ENCODE data around the gene VAV3.

The VAV3 gene

DNA sequence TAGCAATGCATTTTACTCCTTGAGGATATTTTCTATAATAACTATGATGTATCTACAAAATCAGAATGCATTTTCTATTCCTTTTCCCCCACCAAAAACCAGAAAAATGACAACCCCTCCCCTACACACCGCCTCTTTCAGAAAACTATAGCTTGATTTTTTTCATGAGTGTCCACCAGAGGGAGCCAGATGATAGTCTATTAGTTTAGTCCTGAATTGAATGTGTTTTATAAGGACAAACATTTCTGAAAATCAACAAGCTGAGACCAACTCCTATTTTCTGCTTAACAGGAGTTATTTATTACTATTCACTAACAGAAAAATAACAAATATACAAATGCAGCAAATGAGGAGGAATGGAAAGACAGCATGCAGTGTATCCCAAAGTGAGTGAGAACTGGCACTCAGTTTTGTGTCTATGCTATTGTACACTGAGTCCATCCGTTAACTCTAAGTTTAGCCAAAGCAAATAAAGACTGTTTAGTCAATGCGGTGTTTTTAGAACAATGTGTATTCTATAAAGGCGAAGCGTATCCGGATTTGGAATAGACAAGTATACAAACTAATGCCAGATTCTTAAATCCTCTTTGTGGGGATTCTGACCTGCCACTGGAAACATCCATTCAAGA, 182.6 kb downstream of the VAV3 start:
- Mint-ChIP-seq H3K4me3 (no peak overlapping the region), H3K36me3 (ENCODE audit: low read depth) (no peaks in the 10 kb centered on the region), H3K27ac (no peak overlapping the region), H3K27me3 (no peaks in the 10 kb centered on the region), H3K9me3 (no peaks in the 10 kb centered on the region), H3K4me1 (peaks cover 47% of the 10 kb centered on the region)
- ATAC-seq = no peak
- DNase-seq = peak; percentile 41

DNA sequence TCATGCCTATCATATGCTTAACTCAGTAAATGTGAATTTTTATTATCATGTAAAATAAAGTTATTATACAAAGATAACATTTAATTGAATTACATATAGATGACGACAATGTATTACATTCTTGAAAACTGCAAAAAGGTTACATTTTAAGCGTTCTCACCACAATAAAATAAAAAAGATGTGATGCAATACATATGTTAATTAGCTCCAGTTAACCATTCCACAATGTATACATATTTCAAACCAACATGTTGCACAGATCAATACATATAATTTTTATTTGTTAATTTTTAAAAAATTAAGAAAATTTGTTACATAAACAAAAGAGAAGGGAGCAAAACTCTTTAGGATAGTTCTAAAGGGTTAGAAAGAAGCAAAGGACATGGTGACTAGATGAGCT, 183.7 kb downstream of the VAV3 start:
- DNase-seq = no peak
- Mint-ChIP-seq H3K4me3 (no peak overlapping the region), H3K27ac (no peak overlapping the region), H3K9me3 (no peaks in the 10 kb centered on the region), H3K4me1 (peaks cover 36% of the 10 kb centered on the region), H3K36me3 (ENCODE audit: low read depth) (no peaks in the 10 kb centered on the region), H3K27me3 (no peaks in the 10 kb centered on the region)
- ATAC-seq = no peak

DNA sequence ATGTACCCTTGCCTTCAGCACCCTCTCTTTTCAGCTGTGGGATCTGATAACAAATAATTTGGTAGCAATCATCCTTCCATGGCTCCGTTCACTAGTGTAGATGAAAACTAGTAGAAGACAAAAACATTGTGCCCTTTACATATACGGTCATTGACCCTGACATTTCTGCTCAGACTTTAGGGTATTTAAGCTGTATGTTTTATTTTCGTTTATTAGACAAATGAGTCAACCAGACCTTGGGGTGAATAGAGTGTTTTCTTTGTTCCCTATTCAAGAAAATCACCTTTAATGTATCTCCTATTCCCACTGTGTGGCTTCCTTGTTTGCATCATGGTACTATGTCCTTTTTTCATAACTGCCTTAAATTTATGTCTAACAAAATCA, 187.3 kb downstream of the VAV3 start:
- Mint-ChIP-seq H3K4me1 (peaks cover 8% of the 10 kb centered on the region), H3K27me3 (no peaks in the 10 kb centered on the region), H3K4me3 (no peak overlapping the region), H3K9me3 (no peaks in the 10 kb centered on the region), H3K27ac (no peak overlapping the region), H3K36me3 (ENCODE audit: low read depth) (peaks cover 1% of the 10 kb centered on the region)
- no peak for DNase-seq
- ATAC-seq = no peak

DNA sequence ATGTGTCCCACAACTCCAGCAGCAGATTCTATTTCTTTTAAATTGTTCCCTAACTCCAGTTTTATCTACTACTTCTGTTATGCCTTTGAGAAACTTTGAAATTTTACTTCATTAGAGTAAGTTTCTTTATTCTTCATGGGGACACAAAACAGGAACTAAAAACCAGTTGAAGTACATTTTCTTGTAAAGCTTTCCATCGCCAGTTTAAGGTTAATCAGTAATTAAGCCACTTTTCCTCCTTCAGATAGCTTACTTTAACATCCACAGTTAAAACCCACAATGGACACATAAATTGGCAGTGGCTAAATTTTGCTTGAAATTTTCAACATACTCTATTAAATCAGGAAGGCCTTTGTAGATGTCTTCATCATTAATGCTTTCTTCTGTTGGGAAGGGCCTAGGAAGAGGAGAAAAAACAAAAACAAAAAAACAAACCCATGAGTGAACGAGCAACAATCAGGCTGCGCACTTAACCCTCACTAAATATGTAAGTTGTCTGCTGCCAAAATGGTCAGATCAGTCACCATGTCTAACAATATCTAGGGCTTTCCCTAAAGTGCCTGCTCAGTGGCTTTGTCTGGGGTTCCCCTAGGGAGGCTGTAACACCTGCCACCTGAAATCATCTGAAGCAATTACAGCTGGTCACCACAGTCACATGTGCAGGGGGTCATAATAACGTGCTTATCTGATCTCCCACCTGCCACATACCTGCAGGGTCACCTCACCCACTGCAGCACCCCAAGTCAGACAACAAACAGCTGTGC, 187.9 kb downstream of the VAV3 start:
- ATAC-seq (peak; percentile 43), DNase-seq (no peak)
- Mint-ChIP-seq H3K27me3 (no peaks in the 10 kb centered on the region), H3K4me3 (no peak overlapping the region), H3K9me3 (no peaks in the 10 kb centered on the region), H3K27ac (no peak overlapping the region), H3K36me3 (ENCODE audit: low read depth) (peaks cover 2% of the 10 kb centered on the region), H3K4me1 (peaks cover 3% of the 10 kb centered on the region)

- Mint-ChIP-seq H3K9me3 (no peaks in the 10 kb centered on the region), H3K4me1 (no peaks in the 10 kb centered on the region), H3K27me3 (no peaks in the 10 kb centered on the region), H3K36me3 (ENCODE audit: low read depth) (peaks cover 16% of the 10 kb centered on the region), H3K4me3 (no peak overlapping the region), H3K27ac (no peak overlapping the region)
- DNase-seq (no peak), ATAC-seq (no peak)
Observed at GRCh38 chr1:107771377-107771776, 193.6 kb downstream of the VAV3 start.

GRCh38 chr1:107767156-107767582, 197.8 kb downstream of the VAV3 start:
- peaks cover 18% of the 10 kb centered on the region for H3K36me3 Mint-ChIP-seq (ENCODE audit: low read depth)
- no peak overlapping the region for H3K4me3 Mint-ChIP-seq
- no peak overlapping the region for H3K27ac Mint-ChIP-seq
- no peaks in the 10 kb centered on the region for H3K4me1 Mint-ChIP-seq
- ATAC-seq (no peak), DNase-seq (no peak)
- H3K27me3 Mint-ChIP-seq = no peaks in the 10 kb centered on the region
- no peaks in the 10 kb centered on the region for H3K9me3 Mint-ChIP-seq

DNA sequence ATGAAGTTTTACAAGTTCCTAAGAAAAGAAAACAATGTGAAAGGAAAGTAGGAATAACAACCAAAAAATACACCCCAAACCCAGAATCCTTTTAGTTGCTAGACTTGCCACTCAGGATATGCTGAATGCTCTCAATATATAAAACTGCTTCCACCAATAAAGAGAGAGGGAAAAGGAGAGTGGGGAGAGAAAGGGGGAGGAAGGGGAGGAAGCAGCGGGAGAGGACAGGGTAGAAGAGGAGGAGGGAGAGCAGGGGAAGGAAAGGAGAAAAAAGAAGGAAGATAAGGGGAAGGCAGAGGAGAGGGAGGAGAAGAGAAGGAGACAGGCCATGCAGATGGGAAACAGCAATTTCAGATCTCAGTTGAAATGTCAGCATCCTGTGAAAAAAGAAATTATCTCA, 198.4 kb downstream of the VAV3 start:
- Mint-ChIP-seq H3K36me3 (ENCODE audit: low read depth) (peaks cover 19% of the 10 kb centered on the region), H3K27me3 (no peaks in the 10 kb centered on the region), H3K27ac (no peak overlapping the region), H3K4me3 (no peak overlapping the region), H3K9me3 (no peaks in the 10 kb centered on the region), H3K4me1 (no peaks in the 10 kb centered on the region)
- ATAC-seq (no peak), DNase-seq (no peak)

GRCh38 chr1:107762751-107763390, 202.1 kb downstream of the VAV3 start:
- peaks cover 20% of the 10 kb centered on the region for H3K36me3 Mint-ChIP-seq (ENCODE audit: low read depth)
- H3K27ac Mint-ChIP-seq = no peak overlapping the region
- no peaks in the 10 kb centered on the region for H3K4me1 Mint-ChIP-seq
- H3K27me3 Mint-ChIP-seq = no peaks in the 10 kb centered on the region
- DNase-seq = no peak
- H3K4me3 Mint-ChIP-seq = no peak overlapping the region
- no peak for ATAC-seq
- no peaks in the 10 kb centered on the region for H3K9me3 Mint-ChIP-seq

- Mint-ChIP-seq H3K9me3 (no peaks in the 10 kb centered on the region), H3K4me3 (no peak overlapping the region), H3K27ac (no peak overlapping the region), H3K4me1 (no peaks in the 10 kb centered on the region), H3K36me3 (ENCODE audit: low read depth) (peaks cover 22% of the 10 kb centered on the region), H3K27me3 (no peaks in the 10 kb centered on the region)
- DNase-seq = no peak
- ATAC-seq = no peak
Observed at GRCh38 chr1:107760065-107760464, 204.9 kb downstream of the VAV3 start.

DNA sequence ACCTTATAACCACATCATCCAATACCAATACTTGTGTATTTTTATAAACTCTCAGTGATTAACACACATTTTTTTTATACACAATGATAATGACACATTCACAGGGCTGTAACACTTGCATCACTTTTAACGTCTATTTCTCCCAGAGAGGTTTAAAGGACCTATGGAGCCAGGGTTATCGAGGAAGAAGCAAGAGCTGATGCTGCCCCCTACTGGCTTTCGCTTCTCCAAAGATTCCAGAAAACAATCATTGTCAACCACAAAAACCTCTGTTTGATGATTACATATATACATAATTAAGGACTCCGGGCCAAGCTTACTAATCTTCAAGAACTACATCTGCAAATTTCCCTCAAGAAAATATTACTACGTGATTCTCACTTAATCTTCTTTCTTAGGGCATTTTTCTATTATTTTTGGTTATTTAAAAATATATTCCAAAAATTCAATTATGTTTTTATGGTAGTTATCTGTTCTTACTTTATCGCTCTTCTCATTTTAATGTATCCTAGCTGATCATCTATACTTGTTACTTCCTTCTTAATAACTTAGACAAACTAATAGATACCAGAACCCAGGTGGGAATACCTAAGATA, 214.5 kb downstream of the VAV3 start:
- H3K9me3 Mint-ChIP-seq = no peaks in the 10 kb centered on the region
- H3K27ac Mint-ChIP-seq = no peak overlapping the region
- no peaks in the 10 kb centered on the region for H3K4me1 Mint-ChIP-seq
- DNase-seq (peak; percentile 60), ATAC-seq (no peak)
- peaks cover 18% of the 10 kb centered on the region for H3K36me3 Mint-ChIP-seq (ENCODE audit: low read depth)
- no peak overlapping the region for H3K4me3 Mint-ChIP-seq
- no peaks in the 10 kb centered on the region for H3K27me3 Mint-ChIP-seq

DNA sequence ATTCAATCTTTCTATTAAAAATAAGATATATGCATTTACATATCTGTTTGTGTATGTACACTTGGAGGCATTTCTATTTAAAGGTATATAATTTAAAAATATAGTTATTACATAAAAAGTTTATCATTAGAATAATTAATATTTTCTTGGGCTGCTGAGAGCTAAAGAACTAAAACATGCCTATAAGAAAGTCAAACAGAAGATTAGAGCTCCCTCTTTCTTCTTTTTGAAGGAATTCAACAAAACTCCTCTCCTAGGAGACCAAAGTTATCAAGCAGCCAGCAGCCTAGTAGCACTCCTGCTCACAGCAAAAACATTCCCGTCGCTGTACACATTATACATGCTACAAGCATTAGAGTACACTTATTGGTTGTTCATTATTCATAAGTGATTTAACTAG, 216.4 kb downstream of the VAV3 start:
- Mint-ChIP-seq H3K4me1 (no peaks in the 10 kb centered on the region), H3K4me3 (no peak overlapping the region), H3K9me3 (no peaks in the 10 kb centered on the region), H3K36me3 (ENCODE audit: low read depth) (peaks cover 5% of the 10 kb centered on the region), H3K27ac (no peak overlapping the region), H3K27me3 (no peaks in the 10 kb centered on the region)
- DNase-seq (no peak), ATAC-seq (no peak)

- no peak for ATAC-seq
- H3K36me3 Mint-ChIP-seq (ENCODE audit: low read depth) = peaks cover 2% of the 10 kb centered on the region
- H3K27ac Mint-ChIP-seq = no peak overlapping the region
- no peak for DNase-seq
- H3K4me3 Mint-ChIP-seq = no peak overlapping the region
- no peaks in the 10 kb centered on the region for H3K27me3 Mint-ChIP-seq
- peaks cover 3% of the 10 kb centered on the region for H3K4me1 Mint-ChIP-seq
- H3K9me3 Mint-ChIP-seq = no peaks in the 10 kb centered on the region
Observed at GRCh38 chr1:107741242-107741641, 223.7 kb downstream of the VAV3 start.

- Mint-ChIP-seq H3K9me3 (no peaks in the 10 kb centered on the region), H3K27ac (no peak overlapping the region), H3K36me3 (ENCODE audit: low read depth) (peaks cover 4% of the 10 kb centered on the region), H3K27me3 (no peaks in the 10 kb centered on the region), H3K4me3 (no peak overlapping the region), H3K4me1 (peaks cover 3% of the 10 kb centered on the region)
- no peak for ATAC-seq
- DNase-seq = no peak
Observed at GRCh38 chr1:107740579-107740978, 224.4 kb downstream of the VAV3 start.

GRCh38 chr1:107739651-107740050, 225.3 kb downstream of the VAV3 start:
- no peak overlapping the region for H3K4me3 Mint-ChIP-seq
- peaks cover 6% of the 10 kb centered on the region for H3K36me3 Mint-ChIP-seq (ENCODE audit: low read depth)
- H3K4me1 Mint-ChIP-seq = peaks cover 3% of the 10 kb centered on the region
- H3K27me3 Mint-ChIP-seq = no peaks in the 10 kb centered on the region
- no peak overlapping the region for H3K27ac Mint-ChIP-seq
- ATAC-seq (no peak), DNase-seq (no peak)
- H3K9me3 Mint-ChIP-seq = peaks cover 4% of the 10 kb centered on the region

DNA sequence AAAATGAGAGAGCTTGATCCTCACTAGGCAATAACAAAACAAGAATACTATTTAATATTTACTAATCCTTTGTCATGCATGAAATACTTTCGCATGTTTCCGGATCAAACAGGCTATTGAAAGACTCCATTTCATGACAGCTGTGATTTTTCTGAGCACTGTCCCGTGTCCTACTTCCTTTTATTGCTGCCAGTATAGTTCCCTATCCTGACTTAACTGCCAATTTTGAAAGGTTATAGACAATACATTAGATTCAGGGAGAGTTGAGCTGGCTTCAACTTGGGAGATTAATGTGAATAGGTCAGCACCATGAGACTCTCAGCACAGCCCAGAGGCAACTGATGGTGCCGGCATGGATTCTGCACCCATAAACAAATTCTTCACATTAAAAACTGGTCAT, 225.8 kb downstream of the VAV3 start:
- no peak for DNase-seq
- Mint-ChIP-seq H3K27me3 (no peaks in the 10 kb centered on the region), H3K27ac (no peak overlapping the region), H3K4me3 (no peak overlapping the region), H3K9me3 (peaks cover 7% of the 10 kb centered on the region), H3K4me1 (peaks cover 3% of the 10 kb centered on the region), H3K36me3 (ENCODE audit: low read depth) (peaks cover 7% of the 10 kb centered on the region)
- ATAC-seq = no peak

All from activated naive CD8-positive, alpha-beta T cell treated with anti-CD3 and anti-CD28 coated beads, Interleukin-2, amount 50 U/mL, for 24 hours (primary cell).